Lung (tissue), 12 donors: ENCODE data around the gene CTNND1. TPM values are rescaled to one million over a fixed set of nuclear protein-coding genes. Genes with fewer than 3 reads are reported as not detected.
A peak's percentile ranks its signal among the peaks of the same experiment; 100 is the strongest.
"Not testable (repeated sequence)": the region's sequence is repeated elsewhere in the genome, so short reads cannot be mapped to it uniquely, and the experiment has no call there.

Source experiments
- ATAC-seq: fragments of 200-7000 bp; cut with Tn5 transposase; one replicate; pipeline ENCODE4 v1.9.1; 2020; ENCODE audit warnings: moderate number of reproducible peaks; ENCODE audit not compliant: insufficient read depth, low FRiP score
- DNase-seq, 3 donors: peaks; one replicate each; pipeline ENCODE4 v3.0.0-alpha.2; 2013 to 2017
- H3K27ac ChIP-seq, 2 donors: one replicate each; pipeline ENCODE4 v1.5.1; 2013; ENCODE audit warnings: mild to moderate bottlenecking in 2 of 2, moderate library complexity in 2 of 2, control low read depth in 1 of 2, inconsistent platforms in 1 of 2, low read depth in 1 of 2, low read length in 1 of 2
- H3K27me3 ChIP-seq, 3 donors: one replicate each; pipeline ENCODE4 v1.5.1; 2013; ENCODE audit warnings: low read length in 2 of 3; ENCODE audit not compliant: control insufficient read depth in 3 of 3, insufficient read depth in 3 of 3
- H3K36me3 ChIP-seq, 4 donors: one replicate each; pipeline ENCODE4 v1.5.1; 2013; ENCODE audit warnings: low read length in 4 of 4, mild to moderate bottlenecking in 1 of 4, moderate library complexity in 1 of 4; ENCODE audit not compliant: control insufficient read depth in 4 of 4, insufficient read depth in 4 of 4
- H3K4me1 ChIP-seq, 5 donors: one replicate each; pipeline ENCODE4 v1.5.1; 2013; ENCODE audit warnings: low read length in 5 of 5, mild to moderate bottlenecking in 2 of 5, moderate library complexity in 1 of 5; ENCODE audit not compliant: control insufficient read depth in 5 of 5, insufficient read depth in 5 of 5
- H3K4me3 ChIP-seq: one replicate; pipeline ENCODE4 v1.5.1; 2013; ENCODE audit warnings: mild to moderate bottlenecking, control low read depth, moderate library complexity
- H3K9ac ChIP-seq, 2 donors: one replicate each; pipeline ENCODE4 v1.5.1; 2013; ENCODE audit warnings: low read length in 2 of 2, control low read depth in 1 of 2; ENCODE audit not compliant: insufficient read depth in 1 of 2
- H3K9me3 ChIP-seq, 4 donors: one replicate each; pipeline ENCODE4 v1.5.1; 2013; ENCODE audit warnings: low read length in 3 of 4, mild to moderate bottlenecking in 1 of 4, moderate library complexity in 1 of 4; ENCODE audit not compliant: control insufficient read depth in 4 of 4, insufficient read depth in 3 of 4
- CTCF ChIP-seq: IDR thresholded peaks from 2 replicates; pipeline ENCODE4 v1.5.1; 2012; ENCODE audit warnings: mild to moderate bottlenecking; ENCODE audit errors: control extremely low read depth, extremely low read depth
- WGBS, 2 donors: extraction: QIAGEN DNeasy Blood & Tissue Kit; methylation state at CpG; one replicate each; pipeline ENCODE4 v1.1.7; 2013; 5-methylcytosine and 5-hydroxymethylcytosine counted together
- polyA plus RNA-seq, 2 donors: library from polyadenylated mRNA; stranded (reverse); fragments of 200-250 nt; gene quantifications; one replicate each; pipeline ENCODE4 v1.2.1, GENCODE V29; 2013
- total RNA-seq, 2 donors: library from RNA; depleted of rRNA in 1 of 2; stranded (reverse); fragments of >200 nt in 1 of 2; gene quantifications; one replicate each; pipeline ENCODE4 v1.2.1, GENCODE V29; 2014 to 2021
- donor health status: control.
- donor health status: control.
- donor health status: Bipolar disorder and iron deficiency.
- donor health status: healthy.
- donor health status: DM: yes; HTN: yes; CAD: no.

Gene CTNND1
- total and polyA plus RNA-seq, 4 donors: 36.5 to 423 (median 128) TPM

- peak in 2 of 3 donors; percentile 42 to 52 for DNase-seq
- 77 to 84% methylated on average over 7 of the region's 7 CpGs for WGBS, 2 donors
Observed at GRCh38 chr11:57819252-57819979, 57.8 kb downstream of the CTNND1 start.

GRCh38 chr11:57823859-57824258, 62.3 kb downstream of the CTNND1 start:
- Histone ChIP-seq H3K27me3 (no peaks in the 10 kb centered on the region), H3K9me3 (no peaks in the 10 kb centered on the region), H3K4me1 (peaks cover 0 to 10% (median 0%) of the 10 kb centered on the region in 5 donors), H3K4me3 (no peak overlapping the region), H3K36me3 (peaks cover 0 to 3% (median under 1%) of the 10 kb centered on the region in 4 donors), H3K9ac (no peak overlapping the region), H3K27ac (no peak overlapping the region)
- WGBS, 2 donors: 95 to 98% methylated on average over 1 of the region's 1 CpG
- ATAC-seq: no peak
- no peak for TF ChIP-seq CTCF
- DNase-seq: no peak

More at GRCh38 chr11:57819252-57819979, 57.8 kb downstream of the CTNND1 start:
- no peak for TF ChIP-seq CTCF
- H3K4me1 ChIP-seq: peaks cover 0 to 14% (median 0%) of the 10 kb centered on the region in 5 donors
- no peak for ATAC-seq
- H3K4me3 ChIP-seq: no peak overlapping the region
- peaks cover 14 to 36% (median 25%) of the 10 kb centered on the region in 4 donors for H3K36me3 ChIP-seq
- no peaks in the 10 kb centered on the region for H3K27me3 ChIP-seq
- H3K9ac ChIP-seq: no peak overlapping the region
- no peaks in the 10 kb centered on the region for H3K9me3 ChIP-seq
- H3K27ac ChIP-seq: no peak overlapping the region

GRCh38 chr11:57834852-57835251, 73.2 kb downstream of the CTNND1 start:
- DNase-seq (no peak), ATAC-seq (no peak)
- TF ChIP-seq CTCF: no peak
- no peak overlapping the region for H3K4me3 ChIP-seq
- 87 to 95% methylated on average over 1 of the region's 1 CpG for WGBS, 2 donors
- no peaks in the 10 kb centered on the region for H3K4me1 ChIP-seq
- no peak overlapping the region for H3K27ac ChIP-seq
- no peaks in the 10 kb centered on the region for H3K36me3 ChIP-seq
- H3K27me3 ChIP-seq: no peaks in the 10 kb centered on the region
- H3K9me3 ChIP-seq: peaks cover 0 to 2% (median 0%) of the 10 kb centered on the region in 4 donors
- H3K9ac ChIP-seq: no peak overlapping the region

- not testable (repeated sequence) for H3K27ac ChIP-seq, H3K9ac ChIP-seq, H3K4me3 ChIP-seq, DNase-seq, ATAC-seq, H3K9me3 ChIP-seq, H3K4me1 ChIP-seq, H3K36me3 ChIP-seq, H3K27me3 ChIP-seq
- whole genome bisulfite sequencing, 2 donors: 94% methylated on average over 3 of the region's 3 CpGs
Observed at GRCh38 chr11:57838609-57839008, 77.0 kb downstream of the CTNND1 start.
